HG03060 (cell line): ENCODE results near the gene CREBZF.

ENCODE experiments used
- ATAC-seq: cut with Tn5 transposase; IDR thresholded peaks from one replicate; pipeline ENCODE4 v1.9.1; 2021; ENCODE audit warnings: low read depth, moderate number of reproducible peaks; ENCODE audit not compliant: unreplicated experiment

Gene CREBZF, protein sequence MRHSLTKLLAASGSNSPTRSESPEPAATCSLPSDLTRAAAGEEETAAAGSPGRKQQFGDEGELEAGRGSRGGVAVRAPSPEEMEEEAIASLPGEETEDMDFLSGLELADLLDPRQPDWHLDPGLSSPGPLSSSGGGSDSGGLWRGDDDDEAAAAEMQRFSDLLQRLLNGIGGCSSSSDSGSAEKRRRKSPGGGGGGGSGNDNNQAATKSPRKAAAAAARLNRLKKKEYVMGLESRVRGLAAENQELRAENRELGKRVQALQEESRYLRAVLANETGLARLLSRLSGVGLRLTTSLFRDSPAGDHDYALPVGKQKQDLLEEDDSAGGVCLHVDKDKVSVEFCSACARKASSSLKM

DNA sequence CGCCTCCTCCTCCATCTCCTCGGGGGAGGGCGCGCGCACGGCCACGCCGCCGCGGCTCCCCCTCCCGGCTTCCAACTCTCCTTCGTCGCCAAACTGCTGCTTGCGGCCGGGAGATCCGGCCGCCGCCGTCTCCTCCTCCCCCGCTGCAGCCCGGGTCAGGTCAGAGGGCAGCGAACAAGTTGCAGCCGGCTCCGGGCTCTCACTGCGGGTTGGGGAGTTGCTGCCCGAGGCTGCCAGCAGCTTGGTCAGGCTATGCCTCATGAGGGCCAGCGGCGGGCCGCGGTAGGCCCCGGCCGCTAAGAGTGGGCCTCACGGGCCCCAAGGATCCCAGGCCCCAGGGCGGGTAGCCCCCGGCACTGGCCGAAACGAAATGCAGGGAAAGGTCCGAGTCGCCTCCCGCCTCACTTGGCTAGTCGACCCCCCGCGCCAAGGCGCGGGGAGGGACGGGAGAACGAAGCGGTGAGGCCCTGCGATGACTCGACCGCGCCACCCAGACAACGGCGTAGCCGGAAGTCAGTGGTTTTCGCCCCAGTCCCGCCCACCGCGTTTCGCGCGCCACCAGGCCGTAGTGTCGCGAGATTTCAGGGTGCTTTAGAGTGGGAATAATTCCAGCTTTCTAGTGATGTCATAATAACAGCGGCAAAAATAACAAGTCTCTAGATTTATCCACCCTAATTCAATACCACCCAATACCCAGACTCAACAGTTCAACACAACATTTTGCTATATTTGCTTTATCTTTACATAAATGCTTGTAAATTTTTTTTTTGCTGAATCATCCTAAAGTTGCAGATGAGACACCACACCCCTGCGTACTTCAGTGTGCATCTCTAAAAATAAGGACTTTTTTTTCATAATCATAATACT is at the start of gene CREBZF:
Gene CREBZF (minus strand): TSS at position 515 of the 867 bp plus-strand sequence. CDS start 254 bp downstream, at position 261.
- peak; percentile 54 for ATAC-seq

DNA sequence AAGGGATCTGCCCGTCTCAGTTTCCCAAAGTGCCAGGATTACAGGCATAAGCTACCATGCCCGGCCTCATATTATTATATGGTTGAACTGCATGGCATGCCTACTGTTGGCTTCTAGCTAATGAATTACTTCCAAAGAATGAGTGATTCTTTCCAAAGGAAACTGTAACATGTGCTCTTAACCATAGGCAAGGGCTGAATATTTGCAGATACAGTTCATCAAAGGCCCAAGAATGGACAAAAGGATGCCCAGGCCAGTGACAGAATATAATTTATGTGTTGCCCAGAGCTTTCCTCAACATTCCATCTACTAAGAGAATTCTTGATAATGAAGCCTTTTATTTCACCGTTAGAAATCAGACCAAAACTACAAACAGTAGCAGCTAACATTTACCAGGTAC is 48.0 kb upstream of the CREBZF start:
- ATAC-seq = no peak

DNA sequence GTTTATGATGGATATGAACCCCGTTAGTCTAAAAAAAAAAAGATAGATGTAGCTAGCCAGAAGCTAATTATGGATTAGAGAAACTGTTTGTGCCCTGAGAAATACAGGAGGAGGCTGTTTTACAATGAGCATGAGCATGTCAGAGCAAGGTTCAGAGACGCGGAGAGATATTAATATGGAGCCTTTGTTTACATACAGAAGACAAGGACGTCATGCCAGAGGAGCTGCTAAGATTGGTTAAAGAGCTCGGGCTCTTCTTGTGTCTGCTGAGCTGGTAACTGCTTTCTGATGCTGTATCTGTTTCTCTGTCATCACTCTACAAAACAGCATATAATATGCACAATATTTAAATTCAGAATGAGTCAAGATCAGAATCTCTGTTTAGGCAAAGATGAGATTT is 46.0 kb upstream of the CREBZF start:
- ATAC-seq = no peak

GRCh38 chr11:85709941-85710702 is 45.2 kb upstream of the CREBZF start:
- ATAC-seq = no peak

DNA sequence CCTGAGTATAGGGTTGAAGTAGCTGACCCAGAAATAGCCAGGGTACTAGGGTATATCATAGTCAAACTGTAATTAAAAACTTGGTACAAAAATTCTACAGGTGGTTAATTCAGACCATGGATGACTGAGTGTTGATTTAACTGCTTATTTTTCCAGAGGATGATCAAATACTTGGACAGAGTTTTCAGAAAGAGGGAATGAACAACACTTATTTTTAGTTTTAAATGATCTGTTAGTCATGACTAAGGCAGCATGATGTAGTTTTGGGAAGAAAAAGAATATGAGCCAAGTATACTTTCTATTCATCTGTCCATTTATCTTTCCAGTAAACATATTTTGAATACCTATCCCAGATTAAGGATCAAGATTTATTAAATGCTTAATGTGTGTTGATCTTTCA is 40.9 kb upstream of the CREBZF start:
- no peak for ATAC-seq

GRCh38 chr11:85704967-85705366 is 40.0 kb upstream of the CREBZF start:
- ATAC-seq = no peak

- peak; percentile 57 for ATAC-seq
Measured at GRCh38 chr11:85699957-85700741, 35.2 kb upstream of the CREBZF start.

- ATAC-seq = no peak
Measured at GRCh38 chr11:85698195-85698594, 33.3 kb upstream of the CREBZF start.

GRCh38 chr11:85697747-85698146 is 32.8 kb upstream of the CREBZF start:
- ATAC-seq = no peak

- ATAC-seq = no peak
Measured at GRCh38 chr11:85695546-85695945, 30.6 kb upstream of the CREBZF start.

- no peak for ATAC-seq
Measured at GRCh38 chr11:85694385-85694980, 29.6 kb upstream of the CREBZF start.

GRCh38 chr11:85685820-85686459 is 21.0 kb upstream of the CREBZF start, which contains the start of gene CCDC89:
Gene CCDC89, minus strand, starts transcription at chr11:85686195. Its CDS starts 65 bp downstream, at chr11:85686130.
- ATAC-seq = no peak

- ATAC-seq = no peak
Measured at GRCh38 chr11:85685125-85685819, 20.3 kb upstream of the CREBZF start.

DNA sequence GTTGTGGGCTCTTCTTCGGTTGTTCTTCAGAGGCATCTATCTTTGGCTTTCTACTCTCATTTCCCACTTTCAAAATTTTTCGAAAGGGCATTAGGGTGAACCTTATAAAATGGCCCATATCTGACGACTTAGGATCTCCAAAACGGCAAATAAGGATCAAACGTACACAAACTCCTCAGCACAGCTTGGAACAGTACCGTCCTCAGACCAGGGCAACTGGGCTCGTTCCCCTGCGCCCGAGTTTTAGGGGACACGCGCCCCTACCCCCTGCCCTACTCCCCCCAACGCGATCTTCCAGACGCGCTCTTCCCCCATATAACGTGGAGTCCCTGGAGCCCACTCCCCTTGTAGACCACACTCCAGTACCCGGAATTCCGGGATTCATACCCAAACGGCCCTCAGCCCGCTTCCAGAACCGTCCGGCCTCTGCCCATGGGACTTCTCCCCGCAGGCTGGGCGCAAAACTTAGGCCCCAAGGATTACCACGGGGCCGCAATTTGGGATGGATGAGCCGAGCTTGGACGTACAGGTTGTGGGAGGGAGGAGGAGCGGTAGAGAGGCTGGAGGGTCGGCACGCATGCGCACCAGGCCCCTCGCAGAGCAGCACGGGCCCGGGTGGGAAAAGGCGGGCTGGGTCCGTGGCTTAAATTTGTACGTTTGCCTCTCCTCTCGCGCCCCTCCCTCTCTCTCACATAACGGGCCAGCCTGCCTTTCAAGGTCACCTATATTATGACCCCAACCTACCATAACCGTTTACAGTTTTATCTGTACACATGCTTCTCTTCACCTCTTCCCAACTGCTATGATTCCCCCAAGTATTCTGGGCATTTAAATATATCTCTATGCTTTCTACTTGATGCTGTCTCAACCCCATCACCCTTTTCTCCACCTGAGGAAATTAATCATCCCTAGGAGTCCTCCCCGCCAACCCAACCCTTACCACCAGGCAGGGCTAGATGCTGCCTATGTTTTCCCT is 17.7 kb upstream of the CREBZF start:
- no peak for ATAC-seq

- no peak for ATAC-seq
Measured at GRCh38 chr11:85680897-85681296, 16.0 kb upstream of the CREBZF start.

DNA sequence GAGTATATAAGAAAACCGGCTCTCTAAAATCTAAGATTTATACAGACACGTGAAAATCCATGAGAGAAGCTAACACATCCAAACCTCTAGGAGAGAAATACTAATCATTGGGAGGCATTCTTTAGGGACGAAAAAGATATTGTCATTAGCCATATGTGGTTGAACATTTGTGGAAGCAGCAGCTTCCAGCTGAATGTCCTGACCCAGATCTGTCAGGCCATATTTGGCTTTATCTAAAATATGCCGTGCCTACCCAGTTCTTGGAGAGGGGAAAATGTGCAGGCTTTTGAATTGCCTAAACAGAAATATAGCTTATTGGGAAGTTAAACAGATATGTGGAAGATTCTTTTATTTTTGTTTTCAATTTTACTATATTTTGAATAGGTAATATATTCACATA is 14.6 kb upstream of the CREBZF start:
- ATAC-seq = no peak

DNA sequence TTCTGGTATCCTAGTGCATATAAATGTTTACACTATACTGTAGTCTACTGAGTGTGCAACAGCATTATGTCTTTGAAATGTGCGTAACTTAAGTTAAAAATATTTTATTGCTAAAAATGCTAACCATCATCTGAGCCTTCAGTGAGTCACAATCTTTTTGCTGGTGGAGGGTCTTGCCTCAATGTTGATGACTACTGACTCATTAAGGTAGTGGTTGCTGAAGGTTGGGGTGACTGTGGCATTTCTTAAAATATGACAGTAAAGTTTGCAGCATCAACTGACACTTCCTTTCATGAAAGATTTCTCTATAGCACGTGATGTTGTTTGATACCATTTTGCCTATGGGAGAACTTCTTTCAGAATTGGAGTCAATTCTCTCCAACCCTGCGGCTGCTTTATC is 8.5 kb upstream of the CREBZF start:
- no peak for ATAC-seq
